Right hindlimb (tissue), 1 donor: Measurements from ENCODE around the gene SLC12A5.

Source experiments
- DNase-seq: peaks from one replicate; pipeline ENCODE4 v3.0.0-alpha.2; 2018

The SLC12A5 gene

GRCh38 chr20:46056970-46057855, 28.2 kb downstream of the SLC12A5 start:
- peak; percentile 76 for DNase-seq

DNA sequence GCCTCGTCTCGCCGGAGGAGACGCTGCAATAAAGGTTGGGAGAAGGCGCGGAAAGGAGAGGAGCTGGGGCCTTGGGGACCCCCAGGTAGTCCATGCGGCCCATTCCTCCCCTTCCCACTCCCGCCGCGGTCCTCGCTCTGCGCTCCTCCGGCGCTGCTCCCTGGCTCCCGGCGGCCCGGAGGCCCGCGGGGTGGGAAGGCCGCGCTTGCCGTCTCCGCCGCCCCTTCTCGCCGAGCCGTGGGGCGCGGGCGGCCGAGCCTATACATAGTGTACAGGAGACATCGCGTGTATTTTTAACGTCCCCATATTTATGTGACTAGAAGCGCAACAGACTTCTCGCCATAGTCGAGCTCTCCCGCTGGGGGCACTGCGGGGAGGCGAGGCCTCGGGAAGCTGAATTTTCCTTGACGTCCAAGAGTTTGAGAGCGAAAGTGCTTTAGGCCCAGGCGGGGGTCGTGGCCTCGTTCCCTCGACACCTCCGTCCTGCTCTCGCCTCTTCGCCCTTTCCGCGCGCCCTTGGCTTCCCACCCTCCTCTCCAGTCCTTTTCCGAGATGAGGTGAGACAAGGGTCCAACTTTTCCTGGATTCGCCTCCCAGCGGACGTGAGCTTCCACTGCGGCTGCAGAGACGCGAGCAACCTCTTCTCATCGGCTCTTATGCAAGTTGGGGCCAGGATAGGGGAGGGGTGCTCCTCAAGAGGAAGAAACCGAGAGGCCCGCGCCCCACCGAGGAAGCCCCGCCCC, 29.0 kb downstream of the SLC12A5 start:
- peak; percentile 53 for DNase-seq

GRCh38 chr20:46058599-46059281, 29.7 kb downstream of the SLC12A5 start:
- DNase-seq = no peak

- no peak for DNase-seq
Measured at GRCh38 chr20:46060301-46060881, 31.4 kb downstream of the SLC12A5 start.

GRCh38 chr20:46060975-46061374, 32.0 kb downstream of the SLC12A5 start:
- DNase-seq = no peak

DNA sequence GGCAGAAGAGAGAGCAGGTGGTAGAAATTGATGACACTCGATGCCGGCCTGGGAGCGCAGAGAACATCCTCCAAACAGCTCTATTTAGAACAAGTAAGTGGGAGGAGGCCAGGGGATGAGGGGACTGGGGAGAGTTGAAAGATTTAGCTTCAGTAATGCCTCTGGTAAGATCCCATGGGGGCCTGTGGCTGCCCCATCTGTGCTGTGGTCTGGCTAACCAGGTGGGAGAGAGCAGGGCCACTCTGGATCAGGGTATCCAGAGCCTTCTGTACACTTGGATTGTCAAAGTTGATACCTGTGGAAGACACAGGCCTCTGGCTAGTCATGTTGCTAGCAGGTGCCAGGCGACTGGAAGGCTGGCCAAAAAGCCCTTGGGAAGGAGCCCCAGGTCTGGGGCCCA, 33.1 kb downstream of the SLC12A5 start:
- DNase-seq = no peak

- DNase-seq = no peak
Measured at GRCh38 chr20:46062621-46063020, 33.6 kb downstream of the SLC12A5 start.

- DNase-seq = no peak
Measured at GRCh38 chr20:46063151-46063550, 34.1 kb downstream of the SLC12A5 start.

DNA sequence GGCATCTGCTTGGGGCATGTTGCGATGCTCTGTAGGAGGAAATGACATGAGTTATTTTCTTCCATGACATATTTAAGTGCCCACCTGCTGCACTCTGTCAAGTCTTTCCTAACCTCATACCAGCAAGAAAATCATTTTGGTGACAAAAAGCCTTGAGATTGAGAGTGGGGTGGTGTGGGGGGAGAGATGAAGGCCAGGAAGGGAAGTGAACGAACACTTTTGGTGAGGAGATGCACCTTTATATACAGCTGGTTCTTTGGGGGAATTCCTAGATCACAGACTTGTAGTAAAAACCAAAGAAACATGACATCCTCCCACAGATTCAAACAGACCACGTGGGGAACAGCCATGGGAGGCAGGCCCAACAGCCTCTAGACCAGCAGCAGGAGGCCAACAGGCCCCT, 34.6 kb downstream of the SLC12A5 start:
- DNase-seq = no peak

GRCh38 chr20:46065006-46065405, 36.0 kb downstream of the SLC12A5 start:
- no peak for DNase-seq

DNA sequence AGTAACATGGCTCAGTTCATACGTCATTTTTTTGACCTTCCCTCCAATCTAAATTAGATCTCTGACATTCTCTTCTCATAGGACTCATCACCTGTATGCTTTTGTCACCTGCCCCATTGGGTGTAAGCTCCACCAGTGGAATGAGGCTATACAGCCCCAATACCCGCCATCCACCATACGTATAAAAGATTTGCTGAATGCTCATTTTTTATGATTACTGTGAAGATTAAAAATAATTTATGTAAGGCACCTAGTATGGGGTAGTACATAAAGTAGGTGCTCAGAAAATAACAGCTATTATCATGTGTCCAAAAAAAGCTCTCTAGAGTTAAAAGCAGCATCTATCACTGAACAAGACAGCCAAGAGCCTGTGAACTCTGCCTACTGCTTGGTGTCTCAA, 36.7 kb downstream of the SLC12A5 start:
- DNase-seq = no peak

DNA sequence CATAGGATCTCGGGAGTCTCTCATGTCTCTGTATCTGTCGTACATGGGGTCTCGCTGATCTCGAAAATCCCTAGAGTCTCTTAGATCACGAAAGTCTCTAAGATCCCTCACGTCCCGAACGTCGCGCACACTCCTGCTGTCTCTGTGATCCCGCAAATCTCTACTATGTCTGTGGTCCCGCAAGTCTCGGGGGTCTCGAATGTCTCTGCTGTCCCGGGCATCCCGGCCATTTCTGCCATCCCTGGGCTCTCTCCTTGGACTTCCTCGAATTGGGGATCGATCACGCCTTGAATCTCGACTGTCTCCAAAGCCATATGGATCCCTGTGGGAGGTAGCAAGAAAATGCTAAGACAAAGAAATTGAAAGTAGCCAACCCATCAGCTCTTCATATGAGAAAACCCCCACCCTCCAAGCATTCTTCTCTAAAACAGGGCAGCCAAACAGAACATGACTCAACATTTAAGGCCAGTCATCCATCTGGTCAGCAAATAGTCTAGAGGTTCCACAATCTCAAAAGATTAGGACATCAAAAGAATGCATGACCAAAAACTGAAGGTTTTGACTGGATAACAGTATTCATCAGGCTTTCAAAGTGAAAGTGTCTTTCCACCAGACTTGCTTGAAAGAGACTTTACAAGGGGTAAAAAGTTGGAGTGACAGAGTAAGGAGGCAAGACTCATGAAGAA, 41.3 kb downstream of the SLC12A5 start:
- no peak for DNase-seq

DNA sequence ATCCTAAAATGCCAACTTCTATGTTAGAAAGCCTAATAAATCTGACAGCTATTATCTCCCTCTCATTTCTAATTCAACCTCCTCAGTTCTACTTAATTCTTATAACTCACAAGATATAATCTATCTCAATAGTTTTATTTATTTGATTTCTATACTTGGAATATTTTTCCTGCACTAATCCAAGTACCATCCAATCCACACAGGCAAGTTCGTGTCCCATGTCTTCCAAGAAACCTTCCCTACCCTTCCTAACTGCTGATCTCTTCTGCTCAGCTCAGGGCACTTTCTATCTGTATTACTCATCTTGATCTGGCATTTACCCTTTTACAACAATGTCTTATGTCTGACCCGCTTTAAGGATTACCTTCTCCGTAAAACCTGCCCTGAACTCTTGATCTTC, 42.6 kb downstream of the SLC12A5 start:
- no peak for DNase-seq

- DNase-seq = no peak
Measured at GRCh38 chr20:46073024-46073423, 44.0 kb downstream of the SLC12A5 start.

- no peak for DNase-seq
Measured at GRCh38 chr20:46073443-46073842, 44.4 kb downstream of the SLC12A5 start.

DNA sequence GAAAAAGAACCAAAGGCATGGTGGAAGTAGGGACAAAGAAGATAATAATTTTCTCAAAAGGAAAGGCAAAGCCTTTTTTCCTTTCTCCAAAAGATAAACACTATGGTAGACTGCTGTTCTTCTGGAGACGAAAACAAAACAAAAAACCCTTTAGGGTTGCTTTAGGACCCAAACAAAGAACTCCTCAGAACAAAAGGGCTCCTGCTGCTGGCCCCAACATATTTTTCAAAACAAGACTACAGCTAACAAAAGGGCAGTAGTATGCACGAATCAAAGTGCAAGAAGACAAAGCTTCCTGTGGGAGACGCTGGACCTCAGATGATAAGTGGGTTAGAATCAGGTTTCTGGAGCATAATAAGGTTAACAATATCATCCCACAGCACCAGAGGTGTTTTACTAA, 45.0 kb downstream of the SLC12A5 start:
- DNase-seq = no peak

GRCh38 chr20:46076806-46077205, 47.8 kb downstream of the SLC12A5 start:
- DNase-seq = no peak

DNA sequence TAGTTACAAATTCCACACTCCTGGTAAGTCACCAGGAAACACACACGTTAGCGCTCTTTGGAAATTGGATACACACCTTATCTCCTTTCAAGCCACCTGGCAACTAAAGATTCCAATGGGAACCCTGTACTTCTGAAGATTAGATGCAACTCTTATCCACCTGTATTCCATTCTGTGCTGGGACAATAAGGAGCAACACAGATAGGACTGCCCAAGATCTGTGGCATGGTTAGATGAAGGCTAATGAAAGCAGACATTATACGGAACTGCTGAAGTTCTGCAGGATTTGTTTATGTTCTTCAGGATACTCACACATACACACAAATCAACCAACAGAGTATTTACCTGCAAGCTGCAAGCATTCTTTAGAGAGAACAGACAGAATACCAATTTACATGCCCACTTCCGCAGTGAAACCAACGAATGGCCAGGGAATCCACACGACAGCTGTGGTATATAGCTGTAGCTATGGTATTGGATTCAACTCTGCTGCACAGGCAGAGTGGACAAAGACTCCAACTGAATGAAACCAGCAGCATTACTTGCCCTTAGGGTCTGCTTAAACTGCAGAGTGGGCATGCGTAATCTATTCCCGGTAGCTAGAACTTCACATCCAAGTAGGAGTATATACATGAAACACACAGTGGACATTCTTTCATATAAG, 48.8 kb downstream of the SLC12A5 start:
- DNase-seq = no peak

DNA sequence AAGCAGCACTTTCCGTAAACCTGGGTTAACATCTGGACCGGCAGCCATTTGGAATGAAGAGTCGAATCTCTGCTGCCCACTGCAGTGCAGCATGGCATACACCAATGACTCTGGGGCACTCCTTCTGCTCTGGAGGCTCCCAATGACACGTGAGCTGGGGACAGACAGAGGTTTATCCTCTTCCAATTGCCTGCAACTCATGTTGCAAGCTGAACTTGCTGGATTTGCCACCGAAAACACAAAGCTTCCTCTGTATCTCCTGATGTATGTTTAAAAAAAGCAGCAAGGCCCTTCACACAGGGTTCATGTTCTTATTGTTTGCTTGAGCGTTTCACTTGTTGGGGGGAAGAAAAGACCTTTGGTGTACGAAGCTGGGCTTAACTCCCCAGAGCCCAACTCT, 49.9 kb downstream of the SLC12A5 start:
- no peak for DNase-seq

DNA sequence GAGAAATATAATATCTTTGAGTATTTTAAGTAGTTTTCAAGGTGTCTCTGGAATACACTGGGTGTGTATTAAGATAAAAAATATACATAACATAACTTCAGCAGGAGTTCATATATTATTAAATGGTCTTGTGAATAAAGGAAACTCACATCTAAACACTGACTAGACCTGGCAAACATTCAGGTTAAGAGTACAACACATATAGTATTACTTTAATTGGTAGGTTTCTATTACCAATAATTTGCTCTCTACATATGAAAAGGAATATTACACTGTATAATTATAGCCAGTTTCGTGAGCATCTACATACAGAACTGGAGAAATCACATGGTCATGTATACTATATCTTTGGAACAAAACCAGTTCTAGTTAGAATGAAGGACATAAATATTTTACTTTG, 52.1 kb downstream of the SLC12A5 start:
- no peak for DNase-seq

GRCh38 chr20:46083101-46083500, 54.1 kb downstream of the SLC12A5 start:
- no peak for DNase-seq

DNA sequence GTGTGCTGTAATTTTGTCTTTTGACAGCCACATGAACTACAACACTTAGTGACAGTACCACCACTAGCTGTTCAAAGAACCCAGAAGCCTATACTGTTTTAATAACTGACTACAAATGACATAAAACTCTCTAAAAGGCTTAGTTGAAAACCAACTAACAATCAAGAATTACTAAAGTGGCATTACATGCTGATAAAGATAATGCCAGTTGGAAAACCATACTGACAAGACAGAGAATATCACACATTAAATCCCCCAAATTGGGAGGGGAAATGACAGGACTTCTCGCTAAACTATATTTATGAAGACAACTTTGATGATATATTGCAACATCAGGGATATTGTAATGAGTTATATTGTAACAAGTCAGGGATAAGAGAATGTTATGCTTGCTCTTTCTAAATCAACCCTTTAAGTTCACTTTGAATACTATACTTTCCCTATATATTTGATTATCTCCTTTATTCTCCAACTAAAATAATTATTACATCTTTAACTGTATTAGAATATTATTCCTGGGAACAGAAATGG, 54.6 kb downstream of the SLC12A5 start:
- DNase-seq = no peak
